Coronary artery (tissue), 2 donors: ENCODE results near the gene TBC1D24.

Experiments used
- DNase-seq: peaks from one replicate; pipeline ENCODE4 v3.0.0-alpha.2; 2017; ENCODE audit warnings: low spot score
- H3K27ac ChIP-seq, 2 donors: fragments of 200-600 bp; sonication (generic); one replicate each; pipeline ENCODE4 v1.5.1; 2016 to 2019
- H3K4me3 ChIP-seq: fragments of 200-600 bp; sonication (generic); 2 replicates; pipeline ENCODE4 v1.5.1; 2016; ENCODE audit warnings: mild to moderate bottlenecking, moderate library complexity
- CTCF ChIP-seq: fragments of 200-600 bp; sonication (generic); IDR thresholded peaks from one replicate; pipeline ENCODE4 v1.5.1; 2019; ENCODE audit warnings: antibody characterized with exemption

Gene TBC1D24

GRCh38 chr16:2462031-2462866 lies 12.7 kb upstream of the TBC1D24 start:
- no peak overlapping the region for H3K4me3 ChIP-seq
- DNase-seq: no peak
- TF ChIP-seq CTCF: no peak
- H3K27ac ChIP-seq: no peak overlapping the region

- no peak overlapping the region for H3K27ac ChIP-seq
- no peak for TF ChIP-seq CTCF
- DNase-seq: no peak
- no peak overlapping the region for H3K4me3 ChIP-seq
Observed at GRCh38 chr16:2464333-2464732, 10.6 kb upstream of the TBC1D24 start.

GRCh38 chr16:2465653-2466415 lies 9.1 kb upstream of the TBC1D24 start:
- TF ChIP-seq CTCF: no peak
- DNase-seq: no peak
- no peak overlapping the region for H3K4me3 ChIP-seq
- no peak overlapping the region for H3K27ac ChIP-seq

- TF ChIP-seq CTCF: no peak
- DNase-seq: no peak
Observed at GRCh38 chr16:2466667-2467527, 8.0 kb upstream of the TBC1D24 start.

GRCh38 chr16:2467528-2468232 lies 7.2 kb upstream of the TBC1D24 start:
- Histone ChIP-seq H3K27ac (peak overlapping the region; percentile 17 to 63), H3K4me3 (peak overlapping the region; percentile 80)
- no peak for TF ChIP-seq CTCF
- DNase-seq: no peak

More at GRCh38 chr16:2466667-2467527, 8.0 kb upstream of the TBC1D24 start:
- peak overlapping the region; percentile 80 for H3K4me3 ChIP-seq
- peak overlapping the region in 1 of 2 donors; percentile 63 for H3K27ac ChIP-seq

GRCh38 chr16:2468233-2468724 lies 6.6 kb upstream of the TBC1D24 start:
- H3K27ac ChIP-seq: peak overlapping the region in 1 of 2 donors; percentile 63
- peak overlapping the region; percentile 80 for H3K4me3 ChIP-seq
- DNase-seq: no peak
- TF ChIP-seq CTCF: no peak
